GM19193 (cell line): ENCODE results near the gene PPHLN1.

ENCODE experiments used
- POLR2A ChIP-seq: IDR thresholded peaks from 4 replicates; pipeline ENCODE4 v1.6.1; 2011; ENCODE audit not compliant: insufficient read depth, insufficient read length; ENCODE audit errors: extremely low read depth

The PPHLN1 gene

GRCh38 chr12:42396473-42397259 is 70.7 kb downstream of the PPHLN1 start:
- TF ChIP-seq POLR2A, result no peak

- TF ChIP-seq POLR2A, result no peak
Observed at GRCh38 chr12:42402821-42403411, 76.9 kb downstream of the PPHLN1 start.

GRCh38 chr12:42407306-42407705 is 81.3 kb downstream of the PPHLN1 start:
- TF ChIP-seq POLR2A, result no peak

GRCh38 chr12:42409471-42409870 is 83.5 kb downstream of the PPHLN1 start:
- no peak for TF ChIP-seq POLR2A

GRCh38 chr12:42410340-42410739 is 84.4 kb downstream of the PPHLN1 start:
- no peak for TF ChIP-seq POLR2A

GRCh38 chr12:42420395-42420794 is 94.4 kb downstream of the PPHLN1 start:
- TF ChIP-seq POLR2A, result no peak

- TF ChIP-seq POLR2A, result no peak
Observed at GRCh38 chr12:42421844-42422779, 96.1 kb downstream of the PPHLN1 start.

- TF ChIP-seq POLR2A, result no peak
Observed at GRCh38 chr12:42422785-42423184, 96.8 kb downstream of the PPHLN1 start.

- TF ChIP-seq POLR2A, result no peak
Observed at GRCh38 chr12:42426746-42427145, 100.8 kb downstream of the PPHLN1 start.

- no peak for TF ChIP-seq POLR2A
Observed at GRCh38 chr12:42428850-42429249, 102.9 kb downstream of the PPHLN1 start.

- no peak for TF ChIP-seq POLR2A
Observed at GRCh38 chr12:42432517-42433140, 106.7 kb downstream of the PPHLN1 start.

- TF ChIP-seq POLR2A, result no peak
Observed at GRCh38 chr12:42440608-42441007, 114.6 kb downstream of the PPHLN1 start.

- TF ChIP-seq POLR2A, result no peak
Observed at GRCh38 chr12:42442311-42442759, 116.4 kb downstream of the PPHLN1 start.

- TF ChIP-seq POLR2A, result no peak
Observed at GRCh38 chr12:42442888-42443287, 116.9 kb downstream of the PPHLN1 start.
